DOHH2 (cell line): ENCODE data around the gene DOCK11.
"Not testable (repeated sequence)": the region's sequence is repeated elsewhere in the genome, so short reads cannot be mapped to it uniquely, and the experiment has no call there.

Source experiments
- CTCF ChIP-seq: fragments of 200-600 bp; sonication (generic); IDR thresholded peaks from one replicate; pipeline ENCODE4 v1.5.1; 2014; ENCODE audit warnings: antibody characterized with exemption, mild to moderate bottlenecking, low read depth, low read length; ENCODE audit not compliant: poor library complexity, severe bottlenecking
- EZH2phosphoT487 ChIP-seq: fragments of 200-600 bp; sonication (generic); IDR thresholded peaks from 2 replicates; pipeline ENCODE4 v1.6.1; 2017; ENCODE audit warnings: borderline replicate concordance, mild to moderate bottlenecking, antibody characterized with exemption, low read length, moderate library complexity, mixed read lengths

DNA sequence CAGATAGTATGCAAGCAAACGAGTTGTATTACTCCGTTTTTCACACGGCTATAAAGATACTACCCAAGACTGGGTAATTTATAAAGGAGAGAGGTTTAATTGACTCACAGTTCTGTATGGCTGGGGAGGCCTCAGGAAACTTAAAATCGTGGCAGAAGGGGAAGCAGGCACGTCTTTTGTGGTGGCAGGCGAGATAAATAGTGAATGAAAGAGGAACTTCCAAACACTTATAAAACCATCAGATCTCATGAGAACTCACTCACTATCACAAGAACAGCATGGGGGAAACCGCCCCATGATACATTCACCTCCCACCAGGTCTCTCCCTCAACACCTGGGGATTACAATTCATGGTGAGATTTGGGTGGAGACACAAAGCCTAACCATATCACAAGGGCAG is 90.6 kb downstream of the DOCK11 start:
- TF ChIP-seq CTCF, EZH2phosphoT487: not testable (repeated sequence)
